H1 (cell line): Measurements from ENCODE around the gene FBXO2. TPM values are rescaled to one million over a fixed set of nuclear protein-coding genes. Genes with fewer than 3 reads are reported as not detected.

Experiments used
- CTCF ChIA-PET: fragments of 300-600 bp; sonication (Branson Sonifier 250); formaldehyde crosslinking; loops from one replicate; lab custom pipeline; 2021; ENCODE audit not compliant: partially characterized antibody; lab: Charles Lee
- POLR2A ChIA-PET: fragments of 300-600 bp; sonication (Branson Sonifier 250); formaldehyde crosslinking; loops from one replicate; lab custom pipeline; 2021; ENCODE audit warnings: inconsistent platforms; ENCODE audit not compliant: partially characterized antibody; lab: Charles Lee
- DNase-seq, 2 experiments: peaks; one replicate each; pipeline versions ENCODE4 v3.0.0 to v3.0.0-alpha.2; 2010 to 2022; ENCODE audit warnings: low spot score in 2 of 2, low read depth in 1 of 2, mixed read lengths in 1 of 2
- FAIRE-seq: peaks from 2 replicates; lab custom pipeline; 2011; peaks lifted over from hg19 to GRCh38; lab: Jason Lieb, UNC
- H2AFZ ChIP-seq: 2 replicates; pipeline ENCODE4 v1.8.1; 2012; ENCODE audit warnings: low read length, inconsistent platforms
- H2AK5ac ChIP-seq: 2 replicates; pipeline ENCODE4 v1.6.1; 2013; ENCODE audit warnings: low read depth, low read length
- H2BK120ac ChIP-seq: replicated peaks from 2 replicates; pipeline ENCODE3; 2013; ENCODE audit warnings: low read depth, low read length, inconsistent platforms
- H2BK12ac ChIP-seq: 2 replicates; pipeline ENCODE4 v1.6.1; 2013; ENCODE audit warnings: low read depth, low read length
- H2BK15ac ChIP-seq: 2 replicates; pipeline ENCODE4 v1.6.1; 2013; ENCODE audit warnings: low read length
- H2BK20ac ChIP-seq: 2 replicates; pipeline ENCODE4 v1.6.1; 2013; ENCODE audit warnings: low read length
- H2BK5ac ChIP-seq: 2 replicates; pipeline ENCODE4 v1.6.1; 2013; ENCODE audit warnings: low read depth, low read length
- H3K14ac ChIP-seq: 2 replicates; pipeline ENCODE4 v1.6.1; 2013; ENCODE audit warnings: inconsistent platforms; ENCODE audit not compliant: insufficient read length
- H3K18ac ChIP-seq: 2 replicates; pipeline ENCODE4 v1.6.1; 2013; ENCODE audit warnings: low read length; ENCODE audit errors: extremely low read depth
- H3K23ac ChIP-seq: 2 replicates; pipeline ENCODE4 v1.6.1; 2013; ENCODE audit warnings: inconsistent platforms; ENCODE audit not compliant: insufficient read length
- H3K23me2 ChIP-seq: 2 replicates; pipeline ENCODE4 v1.6.1; 2013; ENCODE audit warnings: low read depth, low read length
- H3K27ac ChIP-seq: 2 replicates; pipeline ENCODE4 v1.6.1; 2011; ENCODE audit warnings: low read depth, low read length, inconsistent platforms
- H3K27me3 ChIP-seq, 4 experiments: replicated peaks in 1 of 4; 1 replicate in 1 of 4; 2 replicates in 3 of 4; pipeline versions ENCODE4 v1.6.1 to v1.8.1; 2011 to 2013; ENCODE audit warnings: low read length in 3 of 4, mild to moderate bottlenecking in 3 of 4, inconsistent platforms in 2 of 4, mixed read lengths in 2 of 4, moderate library complexity in 1 of 4; ENCODE audit not compliant: control insufficient read depth in 3 of 4, insufficient read depth in 3 of 4; ENCODE audit errors: extremely low read depth in 1 of 4
- H3K36me3 ChIP-seq, 4 experiments: 2 replicates each; pipeline versions ENCODE4 v1.6.1 to v1.8.1; 2011 to 2013; ENCODE audit warnings: mild to moderate bottlenecking in 4 of 4, low read length in 3 of 4, moderate library complexity in 2 of 4, control low read depth in 1 of 4, inconsistent platforms in 1 of 4; ENCODE audit not compliant: insufficient read depth in 4 of 4, control insufficient read depth in 2 of 4
- H3K4ac ChIP-seq: replicated peaks from 2 replicates; pipeline ENCODE3; 2013; ENCODE audit warnings: low read length, low read depth, mixed read lengths, inconsistent platforms; ENCODE audit not compliant: insufficient read length
- H3K4me1 ChIP-seq, 4 experiments: replicated peaks in 1 of 4; 1 replicate in 1 of 4; 2 replicates in 3 of 4; pipeline versions ENCODE4 v1.6.1 to v1.8.1; 2011 to 2013; ENCODE audit warnings: low read length in 3 of 4, inconsistent platforms in 2 of 4, mixed read lengths in 1 of 4; ENCODE audit not compliant: insufficient read depth in 4 of 4, control insufficient read depth in 3 of 4
- H3K4me2 ChIP-seq, 2 experiments: 2 replicates each; pipeline versions ENCODE4 v1.6.1 to v1.8.1; 2011 to 2013; ENCODE audit warnings: low read depth in 2 of 2, low read length in 2 of 2, control low read depth in 1 of 2, inconsistent platforms in 1 of 2, mild to moderate bottlenecking in 1 of 2; ENCODE audit not compliant: insufficient read depth in 1 of 2
- H3K4me3 ChIP-seq, 4 experiments: fragments of 200-600, 300-600 bp in 1 of 4; sonication (generic), shearing (Covaris generic), sonication (Bioruptor Twin) in 1 of 4; 2 replicates each; pipeline versions ENCODE4 v1.5.1 to v1.8.1; 2011 to 2016; ENCODE audit warnings: low read length in 4 of 4, low read depth in 3 of 4, control low read depth in 2 of 4, inconsistent platforms in 2 of 4, mild to moderate bottlenecking in 2 of 4, mixed read lengths in 1 of 4, moderate library complexity in 1 of 4; ENCODE audit not compliant: insufficient read depth in 2 of 4; ENCODE audit errors: extremely low read depth in 1 of 4
- H3K56ac ChIP-seq: replicated peaks from 2 replicates; pipeline ENCODE3; 2013; ENCODE audit warnings: low read depth, mild to moderate bottlenecking, mixed read lengths, low read length, inconsistent platforms; ENCODE audit not compliant: insufficient read length
- H3K79me1 ChIP-seq: 2 replicates; pipeline ENCODE4 v1.6.1; 2013; ENCODE audit warnings: low read depth, low read length, control low read depth
- H3K79me2 ChIP-seq, 2 experiments: 2 replicates each; pipeline versions ENCODE4 v1.6.1 to v1.8.1; 2012 to 2013; ENCODE audit warnings: low read length in 2 of 2, mild to moderate bottlenecking in 2 of 2, inconsistent platforms in 1 of 2; ENCODE audit not compliant: insufficient read depth in 2 of 2, control insufficient read depth in 1 of 2
- H3K9ac ChIP-seq, 4 experiments: replicated peaks in 1 of 4; 1 replicate in 1 of 4; 2 replicates in 3 of 4; pipeline versions ENCODE4 v1.6.1 to v1.8.1; 2011 to 2013; ENCODE audit warnings: low read depth in 3 of 4, low read length in 3 of 4, control low read depth in 2 of 4, mild to moderate bottlenecking in 2 of 4, moderate library complexity in 2 of 4, inconsistent platforms in 1 of 4; ENCODE audit errors: extremely low read depth in 1 of 4
- H3K9me3 ChIP-seq, 2 experiments: 2 replicates each; pipeline versions ENCODE4 v1.6.1 to v1.8.1; 2012 to 2013; ENCODE audit warnings: mild to moderate bottlenecking in 2 of 2, moderate library complexity in 2 of 2, control low read depth in 1 of 2, inconsistent platforms in 1 of 2, low read depth in 1 of 2, low read length in 1 of 2, mixed read lengths in 1 of 2; ENCODE audit not compliant: insufficient read depth in 2 of 2
- H4K20me1 ChIP-seq, 2 experiments: replicated peaks in 1 of 2; 2 replicates each; pipeline versions ENCODE3 to v1.8.1; 2011 to 2013; ENCODE audit warnings: inconsistent platforms in 2 of 2, low read length in 2 of 2, mild to moderate bottlenecking in 1 of 2; ENCODE audit not compliant: insufficient read depth in 2 of 2, control insufficient read depth in 1 of 2
- H4K5ac ChIP-seq: 2 replicates; pipeline ENCODE4 v1.6.1; 2013; ENCODE audit warnings: low read length, low read depth, mixed read lengths, inconsistent platforms; ENCODE audit not compliant: insufficient read length
- H4K8ac ChIP-seq: 2 replicates; pipeline ENCODE4 v1.8.0; 2013; ENCODE audit warnings: mild to moderate bottlenecking, moderate library complexity, low read length, inconsistent platforms; ENCODE audit not compliant: insufficient read depth; ENCODE audit errors: extremely low read depth
- H4K91ac ChIP-seq: replicated peaks from 2 replicates; pipeline ENCODE3; 2013; ENCODE audit warnings: low read length, mixed read lengths, inconsistent platforms; ENCODE audit not compliant: insufficient read length
- ASH2L ChIP-seq: fragments of 200-600, 300-600 bp; sonication (generic); IDR thresholded peaks from one replicate; pipeline ENCODE4 v1.7.1; 2017; ENCODE audit warnings: low read length
- FOSL1 ChIP-seq: IDR thresholded peaks from 2 replicates; pipeline ENCODE4 v1.6.1; 2011; ENCODE audit warnings: mild to moderate bottlenecking, low read depth, low read length, moderate library complexity; ENCODE audit not compliant: insufficient read depth
- GTF2F1 ChIP-seq: IDR thresholded peaks from 2 replicates; pipeline ENCODE4 v1.6.1; 2012; ENCODE audit warnings: low read depth, low read length, improper control_type of control experiment, borderline replicate concordance
- KDM1A ChIP-seq: fragments of 200-600, 300-600 bp; sonication (generic); IDR thresholded peaks from 2 replicates; pipeline ENCODE4 v1.7.1; 2016; ENCODE audit warnings: mild to moderate bottlenecking, low read length, borderline replicate concordance
- RFX5 ChIP-seq: IDR thresholded peaks from 2 replicates; pipeline ENCODE4 v1.6.1; 2011; ENCODE audit warnings: low read depth, low read length, improper control_type of control experiment, borderline replicate concordance
- SIN3A ChIP-seq, 2 experiments: IDR thresholded peaks in 1 of 2; conservative IDR thresholded peaks in 1 of 2; 2 replicates each; pipeline ENCODE4 v1.6.1; 2011 to 2012; ENCODE audit warnings: low read length in 2 of 2, improper control_type of control experiment in 1 of 2, low read depth in 1 of 2, mild to moderate bottlenecking in 1 of 2
- SIX5 ChIP-seq: IDR thresholded peaks from 2 replicates; pipeline ENCODE4 v1.6.1; 2011; ENCODE audit warnings: mild to moderate bottlenecking, low read depth, low read length
- SP1 ChIP-seq: IDR thresholded peaks from 2 replicates; pipeline ENCODE4 v1.6.1; 2011; ENCODE audit warnings: low read depth, low read length
- TEAD4 ChIP-seq: IDR thresholded peaks from 2 replicates; pipeline ENCODE4 v1.6.1; 2012; ENCODE audit warnings: low read depth, low read length, inconsistent platforms, mixed read lengths
- WGBS, 2 experiments: shearing (Covaris generic) in 1 of 2; methylation state at CpG; one replicate each; pipeline versions ENCODE4 v1.1.6 to v1.1.7; 2013 to 2015; ENCODE audit warnings: low lambda C conversion rate in 2 of 2, mixed read lengths in 2 of 2, inconsistent platforms in 1 of 2, low coverage in 1 of 2, missing lambda C conversion rate in 1 of 2; ENCODE audit not compliant: insufficient replicate concordance in 2 of 2, insufficient coverage in 1 of 2, insufficient read length in 1 of 2; ENCODE audit errors: extremely low coverage in 1 of 2, missing lambda C conversion rate in 1 of 2; 5-methylcytosine and 5-hydroxymethylcytosine counted together
- polyA plus RNA-seq, 7 experiments: library from polyadenylated mRNA; depleted of rRNA in 3 of 7; stranded (reverse) in 5 of 7; unstranded in 2 of 7; fragments of >200 nt in 5 of 7; fragments of 200-250 nt in 2 of 7; gene quantifications; 1 replicate in 5 of 7; 2 replicates in 1 of 7; 4 replicates in 1 of 7; pipeline versions ENCODE4 v1.2.1 to v1.2.3, GENCODE V29; 2011 to 2013; ENCODE audit warnings: missing spikeins in 2 of 7, mixed read lengths in 2 of 7
- total RNA-seq: library from RNA; stranded (reverse); fragmentation: NEBNext Ultra II Directional; extraction: Animal tissue kit (Norgen Biotek cat#: 25700); gene quantifications from 2 replicates; pipeline ENCODE4 v1.2.1, GENCODE V29; 2021
- TF ChIP-seq, protein P1 (sequence below): IDR thresholded peaks from 2 replicates; pipeline ENCODE4 v1.6.1; 2012; ENCODE audit warnings: inconsistent platforms
- TF ChIP-seq, protein P2 (sequence below): IDR thresholded peaks from 2 replicates; pipeline ENCODE4 v1.6.1; 2011; ENCODE audit warnings: low read length, improper control_type of control experiment

FBXO2 gene
- total and polyA plus RNA-seq, 2 of the 8 experiments (the other 6 are each of a cell fraction or from before 2014, with no cell fraction given) = 51.3 to 57.9 TPM

DNA sequence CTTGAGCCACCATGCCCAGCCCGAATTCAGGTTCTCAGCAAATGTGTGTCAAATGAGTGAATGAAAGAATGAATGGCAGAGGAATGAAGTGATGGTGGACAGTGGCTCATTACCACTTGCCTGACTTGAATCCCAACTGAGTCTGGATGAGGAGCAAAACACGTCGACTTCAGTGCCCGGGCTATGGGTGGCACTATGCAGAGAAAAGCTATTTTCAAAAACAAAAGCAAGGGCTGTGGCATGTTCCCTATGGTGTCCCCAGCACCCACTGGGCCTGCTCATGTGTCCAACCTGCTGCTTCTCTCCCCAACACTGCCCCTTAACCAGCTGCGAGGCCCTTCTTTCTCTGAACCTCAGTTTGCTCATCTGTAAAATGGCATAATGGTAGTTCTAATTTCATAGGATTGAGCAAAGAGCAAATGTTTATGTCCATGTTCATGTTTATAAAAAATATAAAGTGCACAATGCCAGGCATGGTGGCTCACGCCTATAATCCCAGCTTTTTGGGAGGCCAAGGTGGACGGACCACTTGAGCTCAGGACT, 31.1 kb upstream of the FBXO2 start:
- Histone ChIP-seq H3K4me3 (no peak overlapping the region), H3K27me3 (no peaks in the 10 kb centered on the region), H2BK5ac (no peak overlapping the region), H2AFZ (no peak overlapping the region), H3K23me2 (peaks cover 13% of the 10 kb centered on the region), H3K56ac (no peak overlapping the region), H3K4ac (no peak overlapping the region), H3K23ac (no peak overlapping the region), H3K79me2 (peaks cover 19 to 64% of the 10 kb centered on the region in 2 experiments), H3K9ac (no peak overlapping the region), H4K5ac (no peak overlapping the region), H3K4me2 (peak overlapping the region in 1 of 2 experiments; percentile 50; a peak in 1 of 4 replicates), H2AK5ac (no peak overlapping the region), H3K14ac (no peak overlapping the region), H4K91ac (no peak overlapping the region), H2BK12ac (no peak overlapping the region), H3K18ac (no peak overlapping the region), H3K9me3 (no peaks in the 10 kb centered on the region), H4K8ac (no peak overlapping the region), H2BK120ac (no peak overlapping the region), H3K4me1 (peaks cover 19 to 52% (median 35%) of the 10 kb centered on the region in 4 experiments), H3K36me3 (peaks cover 0 to 15% (median 0%) of the 10 kb centered on the region in 4 experiments; a peak in 2 of 8 replicates), H3K27ac (no peak overlapping the region), H2BK20ac (no peak overlapping the region), H4K20me1 (peaks cover 3 to 12% of the 10 kb centered on the region in 2 experiments), H2BK15ac (no peak overlapping the region), H3K79me1 (peaks cover 19% of the 10 kb centered on the region)
- WGBS, 2 experiments = 79% methylated on average over 7 of the region's 7 CpGs; no CpG with 5 or more reads in 1 of the 2 experiments
- DNase-seq (no peak), FAIRE-seq (no peak)
- ChIA-PET CTCF (interaction anchor here (0.7 to 21.6 kb wide), 11 partner anchors 9 to 56 kb away, joined by 3 to 266 read pairs (median 4); no protein-coding TSS in a partner anchor), POLR2A (interaction anchor here (0.5 to 32.0 kb wide), 9 partner anchors 1 to 358 kb away, joined by 3 to 1025 read pairs (median 6); partner anchors contain the start of genes DRAXIN, FBXO6 and MAD2L2)
- TF ChIP-seq KDM1A (peak; percentile 83), TEAD4 (no peak), SIN3A (conservative IDR thresholded peaks at IDR 0.05 in 1 of 2, IDR thresholded peaks at IDR 0.05 in 1 of 2; ENCODE audit: low read depth in 1 of 2, low read length in 2 of 2) (no peak), ASH2L (no peak), FOSL1 (no peak), SP1 (no peak), SIX5 (no peak), RFX5 (no peak), GTF2F1 (no peak)
- TF ChIP-seq, protein P1, sequence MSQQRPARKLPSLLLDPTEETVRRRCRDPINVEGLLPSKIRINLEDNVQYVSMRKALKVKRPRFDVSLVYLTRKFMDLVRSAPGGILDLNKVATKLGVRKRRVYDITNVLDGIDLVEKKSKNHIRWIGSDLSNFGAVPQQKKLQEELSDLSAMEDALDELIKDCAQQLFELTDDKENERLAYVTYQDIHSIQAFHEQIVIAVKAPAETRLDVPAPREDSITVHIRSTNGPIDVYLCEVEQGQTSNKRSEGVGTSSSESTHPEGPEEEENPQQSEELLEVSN = no peak
- TF ChIP-seq, protein P2, sequence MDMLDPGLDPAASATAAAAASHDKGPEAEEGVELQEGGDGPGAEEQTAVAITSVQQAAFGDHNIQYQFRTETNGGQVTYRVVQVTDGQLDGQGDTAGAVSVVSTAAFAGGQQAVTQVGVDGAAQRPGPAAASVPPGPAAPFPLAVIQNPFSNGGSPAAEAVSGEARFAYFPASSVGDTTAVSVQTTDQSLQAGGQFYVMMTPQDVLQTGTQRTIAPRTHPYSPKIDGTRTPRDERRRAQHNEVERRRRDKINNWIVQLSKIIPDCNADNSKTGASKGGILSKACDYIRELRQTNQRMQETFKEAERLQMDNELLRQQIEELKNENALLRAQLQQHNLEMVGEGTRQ = no peak
